Panc1 (cell line): ENCODE data around the gene ERG. TPM values are rescaled to one million over a fixed set of nuclear protein-coding genes. Genes with fewer than 3 reads are reported as not detected.

Source experiments
- ATAC-seq: fragments of 200-7000 bp; cut with Tn5 transposase; 2 replicates; pipeline ENCODE4 v1.9.1; 2020; ENCODE audit warnings: mild to moderate bottlenecking, moderate library complexity
- BruUV-seq: library from RNA; stranded (reverse); fragments of 400-500 nt; replicated peaks from 2 replicates; lab custom pipeline; 2021; lab: Mats Ljungman, UMichigan
- CTCF ChIA-PET: fragments of 300-600 bp; sonication (Branson Sonifier 250); formaldehyde crosslinking; loops from one replicate; lab custom pipeline; 2022; ENCODE audit warnings: antibody characterized with exemption; lab: Charles Lee
- POLR2A ChIA-PET: fragments of 300-600 bp; sonication (Branson Sonifier 250); formaldehyde crosslinking; loops from one replicate; lab custom pipeline; 2022; ENCODE audit warnings: antibody characterized with exemption; lab: Charles Lee
- DNase-seq: peaks from one replicate; pipeline ENCODE4 v3.0.0-alpha.2; 2010; ENCODE audit warnings: low read depth, low spot score
- H3K27ac ChIP-seq: 2 replicates; pipeline ENCODE4 v1.5.1; 2011; ENCODE audit warnings: mild to moderate bottlenecking, low read length, inconsistent platforms
- H3K27me3 ChIP-seq: fragments of 200-500 bp; sonication (Bioruptor generic); 2 replicates; pipeline ENCODE4 v1.6.0; 2014; ENCODE audit warnings: low read length, inconsistent platforms; ENCODE audit not compliant: control insufficient read depth, insufficient read depth
- H3K36me3 ChIP-seq: fragments of 200-500 bp; sonication (Bioruptor generic); 2 replicates; pipeline ENCODE4 v1.5.1; 2014; ENCODE audit warnings: inconsistent platforms, mild to moderate bottlenecking, low read length, moderate library complexity; ENCODE audit not compliant: control insufficient read depth, insufficient read depth
- H3K4me1 ChIP-seq: 2 replicates; pipeline ENCODE4 v1.5.1; 2011; ENCODE audit warnings: inconsistent platforms, mild to moderate bottlenecking, low read length, moderate library complexity; ENCODE audit not compliant: control insufficient read depth, insufficient read depth
- H3K4me3 ChIP-seq, 2 experiments: 2 replicates each; pipeline ENCODE4 v1.5.1; 2011 to 2012; ENCODE audit warnings: low read depth in 2 of 2, low read length in 2 of 2, mild to moderate bottlenecking in 2 of 2, inconsistent platforms in 1 of 2, moderate library complexity in 1 of 2
- H3K9me3 ChIP-seq: fragments of 200-500 bp; sonication (Bioruptor generic); 2 replicates; pipeline ENCODE4 v1.5.1; 2014; ENCODE audit warnings: low read depth, mild to moderate bottlenecking, inconsistent platforms, low read length, moderate library complexity; ENCODE audit not compliant: control insufficient read depth, insufficient read depth
- POLR2AphosphoS5 ChIP-seq: IDR thresholded peaks from 2 replicates; pipeline ENCODE4 v1.6.1; 2012; ENCODE audit warnings: mild to moderate bottlenecking, low read depth, low read length, moderate library complexity
- SIN3A ChIP-seq: IDR thresholded peaks from 2 replicates; pipeline ENCODE4 v1.6.1; 2012; ENCODE audit warnings: low read depth, mild to moderate bottlenecking, low read length, moderate library complexity, borderline replicate concordance; ENCODE audit not compliant: insufficient read depth
- TCF7L2 ChIP-seq: IDR thresholded peaks from 2 replicates; pipeline ENCODE4 v1.6.1; 2011; ENCODE audit warnings: mild to moderate bottlenecking, low read depth, low read length, inconsistent platforms
- in situ Hi-C: cut with HindIII; loops from 2 replicates; pipeline ENCODE4 v1.10.0; 2016; ENCODE audit warnings: low sequenced_read_pairs, low pct_unique_long_range_greater_than_20kb
- intact Hi-C: fragments of 100-400 bp; cut with micrococcal nuclease; formaldehyde crosslinking; loops from one replicate; pipeline ENCODE4 v1.10.0; 2022; ENCODE audit not compliant: unreplicated experiment
- total RNA-seq: library from RNA; stranded (reverse); gene quantifications from one replicate; pipeline ENCODE4 v1.2.1, GENCODE V29; 2021; ENCODE audit not compliant: unreplicated experiment
- TF ChIP-seq, protein P1 (sequence below), 2 experiments: IDR thresholded peaks; 2 replicates each; pipeline ENCODE4 v1.6.1; 2011 to 2012; ENCODE audit warnings: low read depth in 2 of 2, control low read depth in 1 of 2, low read length in 1 of 2, mild to moderate bottlenecking in 1 of 2, moderate library complexity in 1 of 2; ENCODE audit not compliant: insufficient read depth in 1 of 2
- TF ChIP-seq, protein P2 (sequence below): fragments of 450-650 bp; IDR thresholded peaks from 2 replicates; pipeline ENCODE4 v1.5.1; 2017; ENCODE audit warnings: mild to moderate bottlenecking

The ERG gene
- total RNA-seq, 1 experiment from 2014 or later = 0.49 TPM

DNA sequence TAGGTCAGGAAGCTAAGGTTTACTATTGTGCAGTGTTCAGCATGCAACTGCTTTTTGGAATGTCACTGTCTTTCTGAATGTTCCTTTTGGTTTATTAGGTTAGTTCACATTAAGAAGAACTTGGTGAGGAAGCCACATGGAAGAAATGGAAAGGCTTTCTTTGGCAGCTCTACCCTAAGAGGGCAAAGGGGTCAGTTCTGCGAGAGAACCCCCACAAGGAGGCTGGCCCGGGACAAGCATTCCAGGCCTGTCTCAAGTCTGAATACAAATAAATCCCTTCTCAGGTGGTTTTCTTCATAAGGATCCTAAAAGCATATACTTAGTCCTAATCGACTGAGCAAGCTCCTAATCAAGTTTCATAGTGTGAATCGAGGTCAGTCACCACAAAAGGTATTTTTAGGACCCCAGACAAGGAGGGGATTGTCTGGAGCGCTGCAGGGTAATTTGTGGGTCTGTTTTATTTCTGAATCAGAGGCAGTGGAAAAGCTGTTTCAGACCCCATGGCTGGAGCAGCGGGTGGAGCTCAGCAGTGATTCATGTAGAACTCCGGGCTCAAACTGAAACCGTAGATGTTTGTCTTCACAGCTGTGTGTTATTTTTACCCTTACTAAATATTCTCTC lies 63.3 kb downstream of the ERG start:
- Histone ChIP-seq H3K27me3 (no peaks in the 10 kb centered on the region), H3K9me3 (no peaks in the 10 kb centered on the region), H3K36me3 (no peaks in the 10 kb centered on the region), H3K4me1 (no peaks in the 10 kb centered on the region), H3K4me3 (peak overlapping the region in 1 of 2 experiments; percentile 3; a peak in 1 of 4 replicates), H3K27ac (no peak overlapping the region)
- intact Hi-C loops = no loop called here
- ATAC-seq = no peak
- no TSS peak for BruUV-seq
- TF ChIP-seq, protein P1, sequence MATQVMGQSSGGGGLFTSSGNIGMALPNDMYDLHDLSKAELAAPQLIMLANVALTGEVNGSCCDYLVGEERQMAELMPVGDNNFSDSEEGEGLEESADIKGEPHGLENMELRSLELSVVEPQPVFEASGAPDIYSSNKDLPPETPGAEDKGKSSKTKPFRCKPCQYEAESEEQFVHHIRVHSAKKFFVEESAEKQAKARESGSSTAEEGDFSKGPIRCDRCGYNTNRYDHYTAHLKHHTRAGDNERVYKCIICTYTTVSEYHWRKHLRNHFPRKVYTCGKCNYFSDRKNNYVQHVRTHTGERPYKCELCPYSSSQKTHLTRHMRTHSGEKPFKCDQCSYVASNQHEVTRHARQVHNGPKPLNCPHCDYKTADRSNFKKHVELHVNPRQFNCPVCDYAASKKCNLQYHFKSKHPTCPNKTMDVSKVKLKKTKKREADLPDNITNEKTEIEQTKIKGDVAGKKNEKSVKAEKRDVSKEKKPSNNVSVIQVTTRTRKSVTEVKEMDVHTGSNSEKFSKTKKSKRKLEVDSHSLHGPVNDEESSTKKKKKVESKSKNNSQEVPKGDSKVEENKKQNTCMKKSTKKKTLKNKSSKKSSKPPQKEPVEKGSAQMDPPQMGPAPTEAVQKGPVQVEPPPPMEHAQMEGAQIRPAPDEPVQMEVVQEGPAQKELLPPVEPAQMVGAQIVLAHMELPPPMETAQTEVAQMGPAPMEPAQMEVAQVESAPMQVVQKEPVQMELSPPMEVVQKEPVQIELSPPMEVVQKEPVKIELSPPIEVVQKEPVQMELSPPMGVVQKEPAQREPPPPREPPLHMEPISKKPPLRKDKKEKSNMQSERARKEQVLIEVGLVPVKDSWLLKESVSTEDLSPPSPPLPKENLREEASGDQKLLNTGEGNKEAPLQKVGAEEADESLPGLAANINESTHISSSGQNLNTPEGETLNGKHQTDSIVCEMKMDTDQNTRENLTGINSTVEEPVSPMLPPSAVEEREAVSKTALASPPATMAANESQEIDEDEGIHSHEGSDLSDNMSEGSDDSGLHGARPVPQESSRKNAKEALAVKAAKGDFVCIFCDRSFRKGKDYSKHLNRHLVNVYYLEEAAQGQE (IDR thresholded peaks at IDR 0.05; ENCODE audit: insufficient read depth in 1 of 2, low read depth in 2 of 2, low read length in 1 of 2) = no peak
- TF ChIP-seq SIN3A (no peak), POLR2AphosphoS5 (no peak), TCF7L2 (no peak)
- TF ChIP-seq, protein P2, sequence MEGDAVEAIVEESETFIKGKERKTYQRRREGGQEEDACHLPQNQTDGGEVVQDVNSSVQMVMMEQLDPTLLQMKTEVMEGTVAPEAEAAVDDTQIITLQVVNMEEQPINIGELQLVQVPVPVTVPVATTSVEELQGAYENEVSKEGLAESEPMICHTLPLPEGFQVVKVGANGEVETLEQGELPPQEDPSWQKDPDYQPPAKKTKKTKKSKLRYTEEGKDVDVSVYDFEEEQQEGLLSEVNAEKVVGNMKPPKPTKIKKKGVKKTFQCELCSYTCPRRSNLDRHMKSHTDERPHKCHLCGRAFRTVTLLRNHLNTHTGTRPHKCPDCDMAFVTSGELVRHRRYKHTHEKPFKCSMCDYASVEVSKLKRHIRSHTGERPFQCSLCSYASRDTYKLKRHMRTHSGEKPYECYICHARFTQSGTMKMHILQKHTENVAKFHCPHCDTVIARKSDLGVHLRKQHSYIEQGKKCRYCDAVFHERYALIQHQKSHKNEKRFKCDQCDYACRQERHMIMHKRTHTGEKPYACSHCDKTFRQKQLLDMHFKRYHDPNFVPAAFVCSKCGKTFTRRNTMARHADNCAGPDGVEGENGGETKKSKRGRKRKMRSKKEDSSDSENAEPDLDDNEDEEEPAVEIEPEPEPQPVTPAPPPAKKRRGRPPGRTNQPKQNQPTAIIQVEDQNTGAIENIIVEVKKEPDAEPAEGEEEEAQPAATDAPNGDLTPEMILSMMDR = no peak
- POLR2A ChIA-PET = no interaction called here
- in situ Hi-C loops = no loop called here
- no peak for DNase-seq
- CTCF ChIA-PET = no interaction called here

DNA sequence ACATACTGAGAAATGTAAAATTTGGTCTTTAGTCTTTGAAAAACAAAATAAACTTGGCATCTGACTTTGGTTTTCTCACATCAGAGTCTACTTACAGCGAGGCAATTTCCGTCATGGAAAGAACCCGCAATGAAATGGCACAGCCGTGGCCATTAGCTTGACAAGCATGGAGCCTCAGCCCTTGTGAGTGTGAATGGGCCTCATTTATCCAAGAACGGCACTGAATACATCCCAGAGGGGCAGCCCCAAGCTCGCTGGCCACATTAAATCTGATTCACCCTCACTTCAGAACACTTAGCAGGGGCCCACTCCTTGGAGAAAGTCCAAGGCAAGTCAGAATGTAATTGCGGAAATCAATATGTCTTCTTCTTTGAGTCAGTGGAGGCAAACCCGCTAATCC lies 64.8 kb downstream of the ERG start:
- BruUV-seq = no TSS peak
- in situ Hi-C loops (no loop called here), intact Hi-C loops (no loop called here)
- ChIA-PET CTCF (no interaction called here), POLR2A (no interaction called here)
- H3K4me3 ChIP-seq = no peak overlapping the region
- no peak for TF ChIP-seq TCF7L2
- no peaks in the 10 kb centered on the region for H3K4me1 ChIP-seq
- no peaks in the 10 kb centered on the region for H3K9me3 ChIP-seq
- no peak overlapping the region for H3K27ac ChIP-seq
- no peaks in the 10 kb centered on the region for H3K36me3 ChIP-seq
- ATAC-seq (no peak), DNase-seq (no peak)
- H3K27me3 ChIP-seq = no peaks in the 10 kb centered on the region

DNA sequence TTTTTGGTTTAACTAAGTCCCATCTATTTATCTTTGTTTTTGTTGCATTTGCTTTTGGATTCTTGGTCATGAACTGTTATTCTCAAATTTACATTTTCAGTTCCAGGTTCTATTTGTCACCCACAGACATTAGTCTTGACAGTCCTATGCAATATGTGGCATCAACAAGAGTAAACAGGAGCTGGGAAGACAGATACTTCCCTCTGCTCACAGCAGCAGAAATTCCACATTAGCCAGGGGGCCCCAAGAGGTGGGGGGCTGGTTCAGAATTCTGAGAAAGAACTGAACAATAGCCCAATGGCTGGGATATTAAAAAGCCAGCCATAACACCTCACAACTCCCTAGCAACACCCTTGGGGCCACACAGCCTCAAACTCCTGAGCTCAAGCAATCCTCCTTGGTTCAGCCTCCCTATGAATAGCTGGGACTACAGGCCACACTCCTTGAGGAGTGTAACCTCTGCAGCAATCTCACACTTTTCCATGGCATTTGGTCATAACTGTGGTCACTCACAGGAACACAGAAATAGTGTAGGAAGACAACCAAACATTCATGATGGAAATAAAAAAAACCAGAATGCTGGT lies 67.8 kb downstream of the ERG start:
- no TSS peak for BruUV-seq
- no peaks in the 10 kb centered on the region for H3K4me1 ChIP-seq
- no peaks in the 10 kb centered on the region for H3K9me3 ChIP-seq
- no peaks in the 10 kb centered on the region for H3K36me3 ChIP-seq
- H3K27me3 ChIP-seq = no peaks in the 10 kb centered on the region; the same call in 1 of the 2 replicates
- intact Hi-C loops = no loop called here
- H3K4me3 ChIP-seq = no peak overlapping the region
- POLR2A ChIA-PET = no interaction called here
- CTCF ChIA-PET = no interaction called here
- in situ Hi-C loops = no loop called here
- TF ChIP-seq, protein P2 = no peak
- TF ChIP-seq SIN3A = no peak
- no peak for TF ChIP-seq TCF7L2
- TF ChIP-seq POLR2AphosphoS5 = no peak
- no peak for DNase-seq
- no peak overlapping the region for H3K27ac ChIP-seq
- ATAC-seq = no peak
